Mesothelial cell of epicardium (in vitro differentiated cells): ENCODE results near the gene HCN3. TPM values are rescaled to one million over a fixed set of nuclear protein-coding genes. Genes with fewer than 3 reads are reported as not detected.
A peak's percentile ranks its signal among the peaks of the same experiment; 100 is the strongest.

Source experiments
- DNase-seq, 2 experiments: peaks; one replicate each; pipeline ENCODE4 v3.0.0; 2021; ENCODE audit warnings: low spot score in 2 of 2; ENCODE audit not compliant: unreplicated experiment in 2 of 2
- H3K27ac Mint-ChIP-seq: 2 replicates; pipeline ENCODE4 v1.8.0; 2021; ENCODE audit warnings: mixed read lengths
- H3K27me3 Mint-ChIP-seq: 2 replicates; pipeline ENCODE4 v1.8.0; 2021; ENCODE audit warnings: low read depth, mixed read lengths
- H3K36me3 Mint-ChIP-seq: 2 replicates; pipeline ENCODE4 v1.8.0; 2021; ENCODE audit warnings: mixed read lengths
- H3K4me1 Mint-ChIP-seq: 2 replicates; pipeline ENCODE4 v1.8.0; 2021; ENCODE audit warnings: mixed read lengths
- H3K4me3 Mint-ChIP-seq: 2 replicates; pipeline ENCODE4 v1.8.0; 2021; ENCODE audit warnings: mild to moderate bottlenecking, moderate library complexity, mixed read lengths
- H3K9me3 Mint-ChIP-seq: 2 replicates; pipeline ENCODE4 v1.8.0; 2021; ENCODE audit warnings: mixed read lengths
- CTCF ChIP-seq: fragments of 200-600 bp; sonication (generic); IDR thresholded peaks from one replicate; pipeline ENCODE4 v1.5.0; 2021; ENCODE audit warnings: antibody characterized with exemption; ENCODE audit not compliant: unreplicated experiment
- total RNA-seq: library from RNA; stranded (reverse); gene quantifications from 3 replicates; pipeline ENCODE4 v1.2.1, GENCODE V29; 2021

HCN3 gene
- total RNA-seq, 1 donor from 2014 or later: 13.1 TPM

GRCh38 chr1:155322571-155322952, 45.3 kb downstream of the HCN3 start:
- Mint-ChIP-seq H3K4me3 (peak overlapping the region; percentile 89), H3K4me1 (peaks cover 39% of the 10 kb centered on the region), H3K27me3 (no peaks in the 10 kb centered on the region), H3K9me3 (no peaks in the 10 kb centered on the region), H3K36me3 (peaks cover 7% of the 10 kb centered on the region), H3K27ac (peak overlapping the region; percentile 73)
- peak in 1 of 2 experiments; percentile 57 for DNase-seq
- no peak for TF ChIP-seq CTCF

- peaks cover 10% of the 10 kb centered on the region for H3K36me3 Mint-ChIP-seq
- TF ChIP-seq CTCF: peak; percentile 94
- H3K27me3 Mint-ChIP-seq: no peaks in the 10 kb centered on the region
- peak overlapping the region; percentile 66 for H3K27ac Mint-ChIP-seq
- no peaks in the 10 kb centered on the region for H3K9me3 Mint-ChIP-seq
- DNase-seq: peak; percentile 88 to 97
- peak overlapping the region; percentile 89 for H3K4me3 Mint-ChIP-seq
- peaks cover 41% of the 10 kb centered on the region for H3K4me1 Mint-ChIP-seq
Observed at GRCh38 chr1:155322953-155323728, 45.9 kb downstream of the HCN3 start.

DNA sequence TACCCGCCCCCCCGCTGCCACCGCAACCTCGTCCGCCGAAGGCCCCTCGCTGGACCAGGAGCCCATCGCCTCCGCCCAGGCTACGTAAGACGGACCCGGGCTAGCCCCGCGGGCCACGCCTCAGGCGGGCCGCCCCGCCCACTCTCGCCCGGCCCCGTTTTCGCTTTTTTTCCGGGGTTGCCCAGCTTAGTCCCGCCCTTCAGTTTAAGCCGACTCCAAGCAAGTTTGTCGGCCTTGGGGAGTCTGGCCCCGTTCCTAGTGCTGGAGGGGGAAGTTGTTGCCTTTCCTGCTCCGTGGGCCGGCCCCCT, 46.4 kb downstream of the HCN3 start:
- no peak for TF ChIP-seq CTCF
- H3K27me3 Mint-ChIP-seq: no peaks in the 10 kb centered on the region
- peaks cover 10% of the 10 kb centered on the region for H3K36me3 Mint-ChIP-seq
- DNase-seq: peak; percentile 60 to 84
- H3K9me3 Mint-ChIP-seq: no peaks in the 10 kb centered on the region
- H3K4me3 Mint-ChIP-seq: peak overlapping the region; percentile 89
- peak overlapping the region; percentile 87 for H3K27ac Mint-ChIP-seq
- H3K4me1 Mint-ChIP-seq: peaks cover 41% of the 10 kb centered on the region

- Mint-ChIP-seq H3K4me3 (peak overlapping the region; percentile 89), H3K4me1 (peaks cover 38% of the 10 kb centered on the region), H3K27me3 (no peaks in the 10 kb centered on the region), H3K27ac (peak overlapping the region; percentile 87), H3K9me3 (no peaks in the 10 kb centered on the region), H3K36me3 (peaks cover 5% of the 10 kb centered on the region)
- no peak for TF ChIP-seq CTCF
- peak; percentile 89 to 91 for DNase-seq
Observed at GRCh38 chr1:155324037-155324716, 46.9 kb downstream of the HCN3 start.

DNA sequence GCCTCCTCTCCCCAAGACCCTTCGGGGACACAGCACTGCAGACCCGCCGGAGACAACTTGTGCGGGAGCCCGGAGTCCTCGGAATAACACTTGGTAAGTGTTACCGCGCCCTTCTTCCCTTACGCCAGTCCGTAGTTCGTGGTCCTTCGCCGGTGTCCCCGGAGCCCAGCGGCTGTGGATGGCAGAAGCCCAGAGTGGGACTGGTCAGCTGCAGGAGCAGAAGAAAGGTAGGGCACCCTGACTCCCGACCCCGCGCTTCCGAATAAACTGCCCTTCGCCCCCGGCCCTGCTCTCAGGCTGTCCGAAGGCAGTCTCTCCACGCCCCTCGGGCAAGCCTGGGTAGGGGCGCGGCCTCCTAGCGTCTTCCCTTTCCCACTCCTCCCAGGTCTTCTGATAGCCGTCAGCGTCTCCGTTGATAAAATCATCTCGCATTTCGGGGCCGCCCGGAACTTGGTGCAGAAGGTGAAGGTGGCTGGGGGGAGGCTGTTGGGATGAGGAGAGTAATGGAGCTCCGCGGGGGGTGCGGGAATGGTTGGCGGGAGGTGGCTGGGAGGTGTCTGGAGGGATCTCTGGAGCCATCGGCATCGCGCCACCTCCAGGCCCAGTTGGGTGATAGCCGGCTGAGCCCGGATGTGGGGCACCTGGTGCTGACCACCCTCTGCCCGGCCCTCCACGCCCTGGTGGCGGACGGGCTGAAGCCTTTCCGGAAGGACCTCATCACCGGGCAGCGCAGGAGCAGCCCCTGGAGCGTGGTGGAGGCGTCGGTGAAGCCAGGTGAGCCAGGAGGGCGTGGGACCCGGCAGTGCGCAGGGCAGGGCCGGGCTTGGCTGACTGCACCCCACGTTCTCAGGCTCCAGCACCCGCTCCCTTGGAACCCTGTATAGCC, 47.7 kb downstream of the HCN3 start:
- H3K4me3 Mint-ChIP-seq: peak overlapping the region; percentile 89
- peaks cover 5% of the 10 kb centered on the region for H3K36me3 Mint-ChIP-seq
- peak overlapping the region; percentile 76 for H3K27ac Mint-ChIP-seq
- TF ChIP-seq CTCF: no peak
- no peaks in the 10 kb centered on the region for H3K9me3 Mint-ChIP-seq
- DNase-seq: peak in 1 of 2 experiments; percentile 61
- H3K4me1 Mint-ChIP-seq: peaks cover 37% of the 10 kb centered on the region
- no peaks in the 10 kb centered on the region for H3K27me3 Mint-ChIP-seq
